Erythroblast (primary cell): ENCODE measurements around the gene TDRD1.

Experiments
- GATA1 ChIP-seq: IDR thresholded peaks from 2 replicates; pipeline ENCODE4 v1.6.1; 2011; ENCODE audit warnings: low read depth, mild to moderate bottlenecking, control low read depth, low read length, moderate library complexity
- POLR2A ChIP-seq: IDR thresholded peaks from 2 replicates; pipeline ENCODE4 v1.6.1; 2011; ENCODE audit warnings: mild to moderate bottlenecking, low read length

DNA sequence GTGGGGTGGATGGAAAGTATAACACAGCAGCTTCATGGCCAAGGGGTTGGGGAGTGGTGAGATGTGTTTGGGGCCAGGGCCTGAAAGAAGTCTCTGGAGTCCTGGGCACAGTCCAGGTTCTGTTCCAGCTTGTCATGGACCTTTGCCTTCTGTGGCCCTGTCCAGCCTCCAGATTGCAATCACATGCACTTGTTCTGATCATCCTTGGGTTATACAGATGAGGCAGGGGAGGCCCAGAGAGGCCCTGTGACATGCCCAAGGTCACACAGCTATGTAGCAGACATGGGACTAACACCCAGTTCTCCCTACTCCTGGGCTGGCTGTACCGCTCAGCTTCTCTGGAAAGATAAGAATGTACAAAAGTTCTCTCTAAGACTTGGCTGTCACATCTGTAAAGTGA, 71.6 kb downstream of the TDRD1 start:
- TF ChIP-seq POLR2A (no peak), GATA1 (no peak)
